Naive thymus-derived CD8-positive, alpha-beta T cell (primary cell): ENCODE measurements around the gene NPHP3. TPM values are rescaled to one million over a fixed set of nuclear protein-coding genes. Genes with fewer than 3 reads are reported as not detected.
"Not testable (repeated sequence)": the region's sequence is repeated elsewhere in the genome, so short reads cannot be mapped to it uniquely, and the experiment has no call there.

Experiments
- ATAC-seq, 2 donors: fragments of 150-1000 bp; cut with Tn5 transposase in 1 of 2; sonication (Bioruptor Pico), chemical (Tn5 transposase) in 1 of 2; 1 replicate in 1 of 2; 2 replicates in 1 of 2; pipeline ENCODE4 v1.10.0; 2021; ENCODE audit warnings: mild to moderate bottlenecking in 2 of 2, moderate library complexity in 2 of 2
- POLR2A ChIA-PET: fragments of 350-600 bp; sonication (Branson Sonifier 250); formaldehyde crosslinking; loops from one replicate; lab custom pipeline; 2021; ENCODE audit warnings: antibody characterized with exemption; lab: Charles Lee
- DNase-seq, 10 donors: peaks; one replicate each; pipeline versions ENCODE4 v3.0.0 to v3.0.0-alpha.2; 2020 to 2022
- H3K27ac Mint-ChIP-seq, 10 donors: one replicate each; pipeline ENCODE4 v1.8.0; 2020 to 2022; ENCODE audit warnings: mild to moderate bottlenecking in 10 of 10, mixed read lengths in 10 of 10, moderate library complexity in 4 of 10, inconsistent platforms in 1 of 10
- H3K27me3 Mint-ChIP-seq, 5 donors: one replicate each; pipeline ENCODE4 v1.8.0; 2021 to 2022; ENCODE audit warnings: mixed read lengths in 5 of 5
- H3K36me3 Mint-ChIP-seq, 3 donors: one replicate each; pipeline ENCODE4 v1.8.0; 2020 to 2022; ENCODE audit warnings: mixed read lengths in 3 of 3, mild to moderate bottlenecking in 2 of 3, inconsistent platforms in 1 of 3
- H3K4me1 Mint-ChIP-seq, 4 donors: one replicate each; pipeline ENCODE4 v1.8.0; 2021 to 2022; ENCODE audit warnings: mixed read lengths in 4 of 4
- H3K4me3 Mint-ChIP-seq, 10 donors: one replicate each; pipeline ENCODE4 v1.8.0; 2020 to 2022; ENCODE audit warnings: mild to moderate bottlenecking in 10 of 10, mixed read lengths in 10 of 10, moderate library complexity in 6 of 10, inconsistent platforms in 1 of 10
- H3K9me3 Mint-ChIP-seq, 9 donors: one replicate each; pipeline ENCODE4 v1.8.0; 2020 to 2022; ENCODE audit warnings: mixed read lengths in 9 of 9, mild to moderate bottlenecking in 3 of 9, inconsistent platforms in 1 of 9, moderate library complexity in 1 of 9
- polyA plus RNA-seq, 3 donors: library from polyadenylated mRNA; unstranded; fragments of 300-500 nt; fragmentation: Illumina TruSeq; gene quantifications; one replicate each; pipeline ENCODE4 v1.2.3, GENCODE V29; 2021
- total RNA-seq, 8 experiments: library from RNA in 2 of 8; stranded (reverse) in 2 of 8; gene quantifications; one replicate each; pipeline ENCODE4 v1.2.3 and lab custom pipeline; 2021 to 2026

Gene NPHP3, protein sequence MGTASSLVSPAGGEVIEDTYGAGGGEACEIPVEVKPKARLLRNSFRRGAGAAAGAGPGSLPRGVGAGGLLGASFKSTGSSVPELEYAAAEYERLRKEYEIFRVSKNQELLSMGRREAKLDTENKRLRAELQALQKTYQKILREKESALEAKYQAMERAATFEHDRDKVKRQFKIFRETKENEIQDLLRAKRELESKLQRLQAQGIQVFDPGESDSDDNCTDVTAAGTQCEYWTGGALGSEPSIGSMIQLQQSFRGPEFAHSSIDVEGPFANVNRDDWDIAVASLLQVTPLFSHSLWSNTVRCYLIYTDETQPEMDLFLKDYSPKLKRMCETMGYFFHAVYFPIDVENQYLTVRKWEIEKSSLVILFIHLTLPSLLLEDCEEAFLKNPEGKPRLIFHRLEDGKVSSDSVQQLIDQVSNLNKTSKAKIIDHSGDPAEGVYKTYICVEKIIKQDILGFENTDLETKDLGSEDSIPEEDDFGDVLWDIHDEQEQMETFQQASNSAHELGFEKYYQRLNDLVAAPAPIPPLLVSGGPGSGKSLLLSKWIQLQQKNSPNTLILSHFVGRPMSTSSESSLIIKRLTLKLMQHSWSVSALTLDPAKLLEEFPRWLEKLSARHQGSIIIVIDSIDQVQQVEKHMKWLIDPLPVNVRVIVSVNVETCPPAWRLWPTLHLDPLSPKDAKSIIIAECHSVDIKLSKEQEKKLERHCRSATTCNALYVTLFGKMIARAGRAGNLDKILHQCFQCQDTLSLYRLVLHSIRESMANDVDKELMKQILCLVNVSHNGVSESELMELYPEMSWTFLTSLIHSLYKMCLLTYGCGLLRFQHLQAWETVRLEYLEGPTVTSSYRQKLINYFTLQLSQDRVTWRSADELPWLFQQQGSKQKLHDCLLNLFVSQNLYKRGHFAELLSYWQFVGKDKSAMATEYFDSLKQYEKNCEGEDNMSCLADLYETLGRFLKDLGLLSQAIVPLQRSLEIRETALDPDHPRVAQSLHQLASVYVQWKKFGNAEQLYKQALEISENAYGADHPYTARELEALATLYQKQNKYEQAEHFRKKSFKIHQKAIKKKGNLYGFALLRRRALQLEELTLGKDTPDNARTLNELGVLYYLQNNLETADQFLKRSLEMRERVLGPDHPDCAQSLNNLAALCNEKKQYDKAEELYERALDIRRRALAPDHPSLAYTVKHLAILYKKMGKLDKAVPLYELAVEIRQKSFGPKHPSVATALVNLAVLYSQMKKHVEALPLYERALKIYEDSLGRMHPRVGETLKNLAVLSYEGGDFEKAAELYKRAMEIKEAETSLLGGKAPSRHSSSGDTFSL (N-terminal part only)
- total RNA-seq = 10 to 100 TPM; 60.0 to 63.5 TPM
- 1 to 10 TPM; 2.5 to 4.9 (median 3.0) TPM for polyA plus RNA-seq
- total RNA-seq (lab: John Stamatoyannopoulos, UW) = 4.9 to 32.1 (median 15.8) reads per million in 6 experiments

DNA sequence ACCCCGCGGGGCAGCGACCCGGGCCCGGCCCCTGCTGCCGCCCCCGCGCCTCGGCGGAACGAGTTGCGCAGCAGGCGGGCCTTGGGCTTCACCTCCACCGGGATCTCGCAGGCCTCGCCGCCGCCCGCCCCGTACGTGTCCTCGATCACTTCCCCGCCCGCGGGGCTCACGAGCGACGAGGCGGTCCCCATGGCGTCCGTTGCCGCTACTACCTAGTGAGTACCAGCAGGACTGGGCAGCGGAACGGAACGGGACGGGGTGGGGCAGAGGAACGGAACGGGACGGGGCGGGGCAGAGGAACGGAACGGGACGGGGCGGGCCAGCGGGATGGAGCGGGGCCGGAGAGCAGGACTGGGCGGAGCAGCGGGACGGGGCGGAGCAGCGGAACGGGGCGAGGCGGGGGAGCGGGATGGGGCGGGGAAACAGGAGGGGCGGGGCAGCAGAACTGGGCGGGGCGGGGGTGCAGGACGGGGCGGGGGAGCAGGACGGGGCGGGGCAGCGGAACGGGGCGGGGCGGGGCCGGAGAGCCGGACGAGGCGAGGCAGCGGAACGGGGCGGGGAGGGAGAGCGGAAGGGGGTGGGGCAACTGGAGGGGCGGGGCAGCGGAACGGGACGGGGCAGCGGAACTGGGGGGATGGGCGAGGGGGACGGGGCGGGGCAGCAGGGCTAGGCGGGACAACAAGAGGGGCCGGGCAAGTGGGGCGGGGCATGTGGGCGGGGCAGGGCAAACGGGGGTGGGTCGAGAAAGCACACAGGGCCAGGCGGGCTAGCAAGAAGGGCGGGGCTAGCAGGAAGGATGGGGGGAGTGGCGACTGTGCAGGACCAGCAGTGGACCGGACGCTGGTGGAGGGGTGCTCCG, at the start of gene NPHP3:
Gene NPHP3 (minus strand): TSS at position 245 of the 859 bp plus-strand sequence. CDS start 54 bp downstream, at position 191.
- H3K27ac Mint-ChIP-seq = peak within 1 kb of the TSS; percentile 75 to 95 (median 91)
- ATAC-seq (peak; percentile 77 to 78), DNase-seq (peak; percentile 79 to 99 (median 93))
- H3K9me3 Mint-ChIP-seq = no peaks in the 10 kb centered on the region
- H3K36me3 Mint-ChIP-seq = peaks cover 4 to 16% (median 4%) of the 10 kb centered on the region in 3 donors
- peak within 1 kb of the TSS; percentile 89 to 96 (median 93) for H3K4me3 Mint-ChIP-seq
- peaks cover 16 to 46% (median 40%) of the 10 kb centered on the region in 4 donors for H3K4me1 Mint-ChIP-seq
- POLR2A ChIA-PET = interaction anchor here (1.2 to 2.6 kb wide), 5 partner anchors 61 to 852 kb away, joined by 3 to 7 read pairs (median 4); partner anchors contain the start of genes CDV3 and DNAJC13
- H3K27me3 Mint-ChIP-seq = peaks cover 0 to 1% (median 0%) of the 10 kb centered on the region in 5 donors

DNA sequence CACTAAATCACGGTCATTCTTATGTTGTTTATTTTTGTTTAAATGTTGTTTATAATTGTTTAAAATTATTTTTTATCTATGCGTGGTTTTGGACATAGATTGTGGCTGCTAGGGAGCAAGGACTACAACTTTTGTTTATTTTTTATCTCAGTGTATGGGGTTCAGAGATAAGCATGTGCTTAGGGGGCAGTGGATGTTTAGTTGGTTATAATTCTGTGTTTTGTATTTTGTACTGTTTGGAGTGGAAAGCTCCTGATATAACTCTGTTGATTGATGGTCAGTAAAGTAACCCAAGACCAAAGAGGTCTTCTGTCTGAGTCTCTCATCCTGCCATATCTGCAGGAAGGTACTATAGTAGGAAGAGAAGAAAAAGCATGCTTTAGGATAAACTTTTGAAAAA, 36.5 kb upstream of the NPHP3 start:
- ATAC-seq = no peak
- POLR2A ChIA-PET = no interaction called here
- DNase-seq = no peak
- Mint-ChIP-seq H3K36me3 (no peaks in the 10 kb centered on the region), H3K9me3 (peaks cover 0 to 3% (median 0%) of the 10 kb centered on the region in 9 donors), H3K27me3 (peaks cover 3 to 21% (median 10%) of the 10 kb centered on the region in 5 donors), H3K4me3 (no peak overlapping the region), H3K4me1 (peaks cover 0 to 2% (median 0%) of the 10 kb centered on the region in 4 donors), H3K27ac (no peak overlapping the region)

DNA sequence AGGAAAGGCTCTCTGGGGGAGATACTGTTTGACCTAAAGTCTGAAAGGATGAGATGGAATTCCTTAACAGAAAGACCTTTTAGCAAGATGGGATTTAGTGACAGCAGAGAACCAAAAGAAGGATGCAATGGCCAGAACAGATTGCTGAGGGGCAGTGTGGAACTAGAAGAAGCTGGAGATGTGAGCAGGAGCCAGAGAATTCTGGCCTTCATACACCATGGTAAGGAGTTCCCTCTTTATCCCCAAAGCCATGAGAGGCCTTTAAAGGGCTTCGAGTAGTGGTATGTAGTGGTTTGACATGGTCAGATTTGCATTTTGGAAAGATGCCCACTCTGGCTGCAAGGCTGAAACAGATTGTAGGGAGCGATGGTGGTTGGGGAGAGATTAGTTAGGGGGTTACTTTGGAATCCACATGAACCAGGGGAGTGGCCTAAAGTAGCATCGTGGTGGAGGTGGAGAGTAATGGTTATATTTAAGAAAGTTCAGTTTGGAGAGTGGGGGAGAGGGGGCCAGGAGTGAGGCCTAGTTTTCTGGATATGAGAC, 34.0 kb upstream of the NPHP3 start:
- Mint-ChIP-seq H3K36me3 (no peaks in the 10 kb centered on the region), H3K27ac (no peak overlapping the region), H3K4me1 (peaks cover 0 to 2% (median 0%) of the 10 kb centered on the region in 4 donors), H3K4me3 (no peak overlapping the region), H3K27me3 (peaks cover 5 to 29% (median 14%) of the 10 kb centered on the region in 5 donors), H3K9me3 (no peaks in the 10 kb centered on the region)
- DNase-seq = no peak
- POLR2A ChIA-PET = no interaction called here
- no peak for ATAC-seq

DNA sequence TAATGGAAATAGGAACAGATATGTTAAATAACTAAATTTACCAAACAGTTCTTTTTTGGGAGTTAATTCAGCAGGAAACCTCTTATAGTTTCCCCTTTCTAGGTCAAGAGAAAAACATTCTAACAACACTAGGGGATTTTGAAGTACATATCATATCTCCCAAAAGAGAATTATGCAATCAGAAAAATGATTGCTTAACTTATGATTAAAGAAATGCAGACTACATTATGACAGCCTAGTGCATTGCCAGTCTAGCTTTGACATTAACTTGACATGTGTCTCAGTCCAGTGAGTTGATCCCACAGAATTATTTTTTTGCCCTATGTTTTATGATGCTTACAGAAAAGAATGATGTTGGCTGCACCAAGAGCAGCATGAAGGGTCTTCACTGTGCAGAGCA, 31.7 kb upstream of the NPHP3 start:
- no peaks in the 10 kb centered on the region for H3K36me3 Mint-ChIP-seq
- H3K9me3 Mint-ChIP-seq = no peaks in the 10 kb centered on the region
- no peak overlapping the region for H3K27ac Mint-ChIP-seq

DNA sequence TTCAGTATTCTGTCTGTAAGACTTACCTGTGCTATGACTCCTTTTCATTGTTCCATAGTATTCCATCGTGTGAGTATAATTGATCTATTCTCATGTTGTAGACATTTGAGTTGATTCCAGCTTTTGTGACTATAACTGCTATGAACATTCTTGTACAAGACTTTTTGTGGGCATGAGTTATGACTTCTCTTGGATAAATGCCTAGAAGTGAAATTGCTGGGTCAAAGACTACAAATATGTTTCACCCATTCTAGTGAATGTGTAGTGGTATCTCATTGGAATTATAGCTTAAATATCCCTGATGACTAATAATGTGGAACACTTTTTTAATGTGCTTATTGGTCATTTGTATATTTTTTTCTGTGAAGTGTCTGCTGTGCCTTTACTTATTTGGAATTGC, 27.6 kb upstream of the NPHP3 start:
- POLR2A ChIA-PET = no interaction called here
- Mint-ChIP-seq H3K27ac (no peak overlapping the region), H3K27me3 (peaks cover 9 to 41% (median 29%) of the 10 kb centered on the region in 5 donors), H3K9me3 (no peaks in the 10 kb centered on the region), H3K4me3 (no peak overlapping the region), H3K4me1 (no peaks in the 10 kb centered on the region), H3K36me3 (no peaks in the 10 kb centered on the region)
- DNase-seq (no peak), ATAC-seq (no peak)

More for the DNA sequence above, 31.7 kb upstream of the NPHP3 start:
- POLR2A ChIA-PET = no interaction called here
- Mint-ChIP-seq H3K4me1 (peaks cover 0 to 2% (median 0%) of the 10 kb centered on the region in 4 donors), H3K27me3 (peaks cover 5 to 37% (median 18%) of the 10 kb centered on the region in 5 donors), H3K4me3 (no peak overlapping the region)
- ATAC-seq (no peak), DNase-seq (no peak)

DNA sequence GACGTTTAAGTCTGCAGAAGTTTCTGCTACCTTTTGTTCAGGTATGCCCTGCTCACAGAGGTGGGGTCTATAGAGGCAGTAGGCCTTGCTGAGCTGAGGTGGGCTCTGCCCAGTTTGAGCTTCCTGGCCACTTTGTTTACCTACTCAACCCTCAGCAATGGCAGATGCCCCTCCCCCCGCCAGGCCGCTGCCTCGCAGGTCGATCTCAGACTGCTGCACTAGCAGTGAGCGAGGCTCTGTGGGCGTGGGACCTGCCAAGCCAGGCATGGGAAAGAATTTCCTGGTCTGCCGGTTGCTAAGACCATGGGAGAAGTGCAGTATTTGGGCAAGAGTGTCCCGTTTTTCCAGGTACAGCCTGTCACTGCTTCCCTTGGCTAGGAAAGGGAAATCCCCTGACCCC, 24.5 kb upstream of the NPHP3 start:
- DNase-seq, H3K4me1 Mint-ChIP-seq, H3K27ac Mint-ChIP-seq, H3K36me3 Mint-ChIP-seq, H3K9me3 Mint-ChIP-seq, ATAC-seq, H3K4me3 Mint-ChIP-seq, POLR2A ChIA-PET: not testable (repeated sequence)
- H3K27me3 Mint-ChIP-seq = peaks cover 8 to 57% (median 35%) of the 10 kb centered on the region in 5 donors

DNA sequence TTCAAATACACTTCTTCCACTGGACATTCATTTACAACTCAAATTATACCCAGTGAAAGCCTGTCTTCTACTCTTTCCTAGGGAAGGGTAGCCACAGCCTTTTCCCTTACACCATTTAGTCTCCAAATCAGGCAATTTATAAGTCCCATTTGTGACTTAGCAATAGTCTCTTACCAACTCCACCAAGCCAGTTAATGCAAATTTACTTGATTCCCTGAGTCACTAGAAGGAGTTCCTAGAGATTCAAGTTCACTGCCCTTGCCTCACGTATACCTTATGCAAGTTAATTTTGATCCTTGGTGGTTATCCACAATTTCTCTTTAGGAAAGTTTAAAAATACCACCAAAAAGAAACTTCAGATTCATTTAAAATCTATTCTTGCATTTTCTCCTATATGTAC, 16.1 kb upstream of the NPHP3 start:
- Mint-ChIP-seq H3K27ac (no peak overlapping the region), H3K4me3 (no peak overlapping the region), H3K36me3 (no peaks in the 10 kb centered on the region), H3K27me3 (peaks cover 6 to 40% (median 21%) of the 10 kb centered on the region in 5 donors), H3K4me1 (no peaks in the 10 kb centered on the region), H3K9me3 (peaks cover 0 to 2% (median 0%) of the 10 kb centered on the region in 9 donors)
- DNase-seq (no peak), ATAC-seq (no peak)
- POLR2A ChIA-PET = no interaction called here

DNA sequence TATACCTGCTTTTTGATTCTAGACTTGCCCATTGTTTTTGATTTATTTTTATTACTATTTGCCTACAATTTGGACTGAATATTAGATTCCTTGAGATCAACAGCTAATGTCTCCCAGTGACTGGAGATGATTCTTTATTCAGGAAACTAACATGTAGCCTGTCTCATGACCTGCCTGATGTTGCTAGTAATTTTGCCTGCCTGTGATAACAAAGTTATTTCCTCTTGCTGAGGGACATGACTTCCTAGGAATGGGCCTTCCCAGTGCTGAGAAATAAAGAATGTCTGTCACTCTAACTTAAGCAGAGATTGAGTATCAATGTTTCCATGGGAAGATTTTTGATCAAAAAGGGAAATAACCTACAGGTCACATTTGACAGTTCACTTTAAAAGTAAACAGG, 13.4 kb upstream of the NPHP3 start:
- ATAC-seq = no peak
- Mint-ChIP-seq H3K36me3 (no peaks in the 10 kb centered on the region), H3K4me3 (no peak overlapping the region), H3K27ac (no peak overlapping the region), H3K27me3 (peaks cover 2 to 53% (median 31%) of the 10 kb centered on the region in 5 donors), H3K4me1 (no peaks in the 10 kb centered on the region), H3K9me3 (no peaks in the 10 kb centered on the region)
- POLR2A ChIA-PET = no interaction called here
- no peak for DNase-seq

DNA sequence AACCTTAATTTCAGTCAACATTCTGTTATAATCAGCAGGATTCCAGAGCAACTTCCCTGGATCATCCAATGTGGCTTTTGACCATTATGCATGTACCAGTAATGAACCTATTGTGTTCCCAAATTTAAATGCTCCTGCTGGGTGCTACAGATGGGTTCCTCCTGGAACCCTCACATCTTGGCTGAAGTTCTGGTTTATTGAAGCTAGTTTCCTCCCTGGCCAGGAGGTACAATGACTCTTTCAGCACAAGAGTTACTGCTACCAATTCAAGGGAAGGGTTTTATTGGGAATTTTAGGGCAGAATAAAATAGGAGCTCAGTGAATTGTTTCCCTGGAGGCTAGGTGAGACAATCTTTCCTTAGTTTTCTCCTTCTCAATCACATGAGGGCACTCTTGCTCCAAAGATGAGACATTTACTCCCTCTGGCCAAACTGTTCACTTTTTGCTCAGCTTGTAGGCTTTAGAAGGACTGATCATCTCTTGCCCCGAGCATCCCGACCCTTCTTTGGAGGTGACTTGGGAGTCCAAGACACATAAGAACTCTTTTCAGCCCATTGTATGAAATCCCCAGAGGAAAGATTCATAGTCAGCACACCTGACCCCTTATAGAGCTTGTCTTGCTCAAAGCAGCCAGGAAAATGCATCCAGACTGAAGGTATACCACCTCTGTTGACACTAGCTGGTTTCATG, 8.8 kb upstream of the NPHP3 start:
- no peak overlapping the region for H3K27ac Mint-ChIP-seq
- POLR2A ChIA-PET = no interaction called here
- DNase-seq (no peak), ATAC-seq (no peak)
- H3K27me3 Mint-ChIP-seq = peaks cover 2 to 42% (median 22%) of the 10 kb centered on the region in 5 donors
- no peaks in the 10 kb centered on the region for H3K9me3 Mint-ChIP-seq
- H3K36me3 Mint-ChIP-seq = no peaks in the 10 kb centered on the region
- no peaks in the 10 kb centered on the region for H3K4me1 Mint-ChIP-seq
- H3K4me3 Mint-ChIP-seq = no peak overlapping the region

DNA sequence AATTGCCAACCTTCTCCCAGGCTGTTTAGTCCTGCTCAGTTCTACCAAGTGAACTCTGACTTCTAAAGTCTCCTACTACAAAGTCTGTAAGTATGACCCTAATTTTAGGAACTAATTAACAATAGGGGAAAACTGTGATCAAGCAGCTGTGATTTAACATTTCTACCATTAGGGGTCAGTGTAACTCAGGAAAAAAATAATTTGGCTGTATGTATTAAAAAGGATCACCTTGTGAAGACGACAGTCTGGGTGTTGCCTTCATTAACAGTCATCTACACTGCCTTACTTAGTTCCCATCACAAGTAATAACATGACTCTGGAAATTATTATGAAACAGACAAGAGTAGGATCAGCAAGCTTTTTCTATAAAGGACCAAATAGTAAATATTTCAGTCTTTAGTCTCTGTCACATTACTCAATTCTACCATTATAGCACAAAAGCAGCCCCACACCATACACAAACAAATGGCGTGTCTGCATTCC, 4.2 kb upstream of the NPHP3 start:
- Mint-ChIP-seq H3K9me3 (no peaks in the 10 kb centered on the region), H3K4me1 (peaks cover 2 to 14% (median 12%) of the 10 kb centered on the region in 4 donors), H3K27me3 (peaks cover 2 to 25% (median 13%) of the 10 kb centered on the region in 5 donors), H3K27ac (no peak overlapping the region), H3K4me3 (no peak overlapping the region), H3K36me3 (no peaks in the 10 kb centered on the region)
- POLR2A ChIA-PET = no interaction called here
- peak in 4 of 10 donors; percentile 3 to 69 (median 66) for DNase-seq
- ATAC-seq = no peak
